Measurements from ENCODE around the gene CLIP4. TPM values are rescaled to one million over a fixed set of nuclear protein-coding genes. Genes with fewer than 3 reads are reported as not detected.

Gene CLIP4
- total RNA-seq, 2 experiments from 2014 or later = 25.1 to 26.6 TPM

DNA sequence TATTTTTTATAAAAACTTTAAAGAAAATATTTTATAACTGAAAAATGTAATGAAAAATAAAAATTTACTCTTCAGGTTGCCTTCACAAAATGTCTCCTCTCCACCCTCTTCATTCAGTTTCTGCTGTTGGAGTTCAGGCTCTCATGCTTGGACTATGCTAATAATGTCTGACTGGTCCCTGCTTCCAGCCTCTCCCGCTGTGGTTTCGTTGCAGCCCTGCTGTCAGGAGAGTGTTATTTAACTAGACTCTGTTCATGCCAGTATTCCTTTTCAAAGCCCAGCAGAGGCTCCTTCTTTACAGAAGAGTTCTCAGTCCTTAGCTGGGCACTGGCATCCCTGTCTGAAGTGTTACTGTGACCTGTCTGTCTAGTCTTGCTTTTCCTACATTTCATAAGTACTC lies 40.4 kb downstream of the CLIP4 start:
- no peak for DNase-seq
- Mint-ChIP-seq H3K27me3 (ENCODE audit: low read depth) (no peaks in the 10 kb centered on the region), H3K9me3 (no peaks in the 10 kb centered on the region), H3K4me1 (ENCODE audit: low read depth) (no peaks in the 10 kb centered on the region), H3K4me3 (no peak overlapping the region), H3K27ac (no peak overlapping the region), H3K36me3 (ENCODE audit: low read depth) (peaks cover 25% of the 10 kb centered on the region)
- intact Hi-C loops (cut with micrococcal nuclease) = no loop called here
- CTCF ChIA-PET = no interaction called here

- intact Hi-C loops (cut with micrococcal nuclease) = no loop called here
- CTCF ChIA-PET = no interaction called here
- Mint-ChIP-seq H3K9me3 (no peaks in the 10 kb centered on the region), H3K4me3 (no peak overlapping the region), H3K36me3 (ENCODE audit: low read depth) (peaks cover 25% of the 10 kb centered on the region), H3K27ac (no peak overlapping the region), H3K4me1 (ENCODE audit: low read depth) (no peaks in the 10 kb centered on the region), H3K27me3 (ENCODE audit: low read depth) (no peaks in the 10 kb centered on the region)
- DNase-seq = no peak
These were observed 41.9 kb downstream of the CLIP4 start for GRCh38 chr2:29157131-29157530.

DNA sequence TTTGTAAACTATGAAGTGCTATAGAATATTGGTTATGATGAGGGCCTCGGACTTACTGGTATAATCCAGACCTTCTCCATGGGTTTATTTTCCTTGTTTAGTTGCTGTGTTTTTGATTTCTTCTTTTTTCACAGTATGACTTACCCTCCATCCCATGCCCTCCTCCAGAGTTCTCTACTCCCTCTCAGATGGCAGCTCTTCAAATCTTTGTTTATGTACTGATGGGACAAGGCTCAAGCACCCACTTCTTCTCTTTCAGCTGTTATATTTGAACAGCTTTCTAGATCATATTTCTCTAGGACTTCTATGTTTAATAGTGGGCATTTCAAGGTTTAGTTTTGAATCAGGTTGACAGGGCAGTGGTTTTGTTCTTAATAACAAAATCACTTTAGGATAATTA lies 43.9 kb downstream of the CLIP4 start:
- CTCF ChIA-PET = interaction anchor here (0.7 kb wide), 1 partner anchor 340 kb away, joined by 6 read pairs; no protein-coding TSS in a partner anchor
- Mint-ChIP-seq H3K9me3 (no peaks in the 10 kb centered on the region), H3K36me3 (ENCODE audit: low read depth) (peaks cover 19% of the 10 kb centered on the region), H3K4me1 (ENCODE audit: low read depth) (no peaks in the 10 kb centered on the region), H3K4me3 (no peak overlapping the region), H3K27ac (no peak overlapping the region), H3K27me3 (ENCODE audit: low read depth) (no peaks in the 10 kb centered on the region)
- DNase-seq = no peak
- intact Hi-C loops (cut with micrococcal nuclease) = no loop called here

- Mint-ChIP-seq H3K27me3 (ENCODE audit: low read depth) (no peaks in the 10 kb centered on the region), H3K9me3 (no peaks in the 10 kb centered on the region), H3K27ac (no peak overlapping the region), H3K4me1 (ENCODE audit: low read depth) (no peaks in the 10 kb centered on the region), H3K4me3 (no peak overlapping the region), H3K36me3 (ENCODE audit: low read depth) (peaks cover 17% of the 10 kb centered on the region)
- DNase-seq = no peak
- CTCF ChIA-PET = no interaction called here
- intact Hi-C loops (cut with micrococcal nuclease) = no loop called here
These were observed 45.0 kb downstream of the CLIP4 start for GRCh38 chr2:29160184-29160583.

- Mint-ChIP-seq H3K4me1 (ENCODE audit: low read depth) (no peaks in the 10 kb centered on the region), H3K36me3 (ENCODE audit: low read depth) (peaks cover 15% of the 10 kb centered on the region), H3K9me3 (no peaks in the 10 kb centered on the region), H3K4me3 (no peak overlapping the region), H3K27ac (no peak overlapping the region), H3K27me3 (ENCODE audit: low read depth) (no peaks in the 10 kb centered on the region)
- no peak for DNase-seq
- intact Hi-C loops (cut with micrococcal nuclease) = no loop called here
- CTCF ChIA-PET = no interaction called here
These were observed 47.2 kb downstream of the CLIP4 start for GRCh38 chr2:29162204-29162928.

DNA sequence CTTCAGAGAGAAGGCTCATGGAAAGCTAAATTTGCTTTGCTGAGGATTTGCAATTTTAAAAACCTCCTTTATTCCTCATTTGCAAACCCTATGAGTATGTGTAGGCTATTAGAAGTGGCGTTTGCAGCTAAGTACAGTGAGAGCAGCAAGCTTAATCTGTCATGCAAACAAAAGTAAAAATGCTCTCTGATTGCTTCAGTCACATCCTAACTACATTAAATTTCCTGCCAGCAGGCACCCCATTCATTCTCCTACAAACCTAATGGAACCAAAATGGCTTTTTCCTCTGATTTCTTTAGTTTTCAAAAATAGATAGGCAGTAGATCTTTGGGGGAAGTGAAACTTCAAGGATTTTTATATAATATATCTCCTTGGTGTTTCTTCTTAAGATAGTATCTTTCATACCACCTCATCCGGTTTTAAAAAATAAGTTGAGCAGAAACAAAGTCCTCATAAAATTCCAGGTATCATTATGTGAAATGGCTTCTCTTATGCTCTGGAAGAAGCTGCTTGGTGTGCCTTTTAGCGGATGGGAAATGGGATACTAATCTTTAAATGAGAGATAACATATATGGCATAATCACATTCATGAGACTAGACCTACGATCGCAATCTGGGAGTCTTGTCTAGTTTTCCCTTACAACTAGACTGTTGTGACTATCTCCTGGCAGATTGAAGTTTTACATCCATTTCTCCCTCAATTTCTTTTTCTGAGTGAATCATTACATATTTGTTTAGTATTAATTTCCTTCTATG lies 49.1 kb downstream of the CLIP4 start:
- CTCF ChIA-PET = no interaction called here
- Mint-ChIP-seq H3K4me3 (no peak overlapping the region), H3K4me1 (ENCODE audit: low read depth) (no peaks in the 10 kb centered on the region), H3K9me3 (no peaks in the 10 kb centered on the region), H3K27ac (no peak overlapping the region), H3K27me3 (ENCODE audit: low read depth) (no peaks in the 10 kb centered on the region), H3K36me3 (ENCODE audit: low read depth) (peaks cover 12% of the 10 kb centered on the region)
- no peak for DNase-seq
- intact Hi-C loops (cut with micrococcal nuclease) = no loop called here

DNA sequence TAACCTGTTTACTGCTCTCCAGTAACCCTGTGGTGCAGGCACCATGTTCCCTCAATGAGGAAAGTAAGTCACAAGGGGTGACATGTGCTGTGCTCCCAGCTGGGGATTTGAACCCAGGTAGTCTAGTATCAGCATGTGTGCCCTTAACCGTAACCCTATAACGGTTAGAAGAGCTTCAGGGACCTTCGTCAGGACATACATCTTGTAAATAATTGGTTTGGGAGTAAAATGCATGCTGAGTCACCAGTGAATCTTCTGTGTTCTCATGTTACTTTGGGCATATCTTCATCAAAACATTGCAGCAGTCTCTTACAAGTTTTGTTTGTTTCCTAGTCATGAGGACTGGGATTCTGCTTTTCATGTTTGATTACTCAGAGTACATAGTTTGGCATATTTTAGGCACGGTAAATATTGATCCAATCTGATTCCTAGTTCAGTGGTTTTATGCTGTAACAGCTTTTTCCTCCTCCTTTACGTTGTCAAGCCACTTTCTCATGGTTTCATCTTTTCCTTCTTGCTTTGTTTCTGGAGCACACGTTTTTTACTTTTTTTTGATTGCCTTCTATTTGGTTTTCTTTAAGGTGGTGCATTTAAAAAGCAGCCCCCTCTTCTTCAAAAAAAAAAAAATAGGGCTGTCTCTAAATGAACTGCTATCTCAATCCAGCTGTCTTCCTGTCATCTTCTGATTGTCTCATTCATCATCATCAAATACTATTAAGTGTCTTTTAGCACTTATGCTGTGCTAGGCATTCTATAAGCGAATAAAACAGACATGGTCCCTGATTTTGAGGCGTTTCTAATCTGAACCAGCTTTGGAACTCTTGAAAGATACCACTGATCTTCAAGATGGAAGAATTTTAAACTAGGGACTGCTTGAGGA lies 50.4 kb downstream of the CLIP4 start:
- Mint-ChIP-seq H3K9me3 (no peaks in the 10 kb centered on the region), H3K4me3 (no peak overlapping the region), H3K4me1 (ENCODE audit: low read depth) (no peaks in the 10 kb centered on the region), H3K27ac (no peak overlapping the region), H3K27me3 (ENCODE audit: low read depth) (no peaks in the 10 kb centered on the region), H3K36me3 (ENCODE audit: low read depth) (peaks cover 8% of the 10 kb centered on the region)
- CTCF ChIA-PET = no interaction called here
- DNase-seq = no peak
- intact Hi-C loops (cut with micrococcal nuclease) = no loop called here

GRCh38 chr2:29166242-29167039 lies 51.2 kb downstream of the CLIP4 start:
- CTCF ChIA-PET = no interaction called here
- Mint-ChIP-seq H3K4me1 (ENCODE audit: low read depth) (no peaks in the 10 kb centered on the region), H3K27me3 (ENCODE audit: low read depth) (no peaks in the 10 kb centered on the region), H3K9me3 (no peaks in the 10 kb centered on the region), H3K4me3 (no peak overlapping the region), H3K27ac (no peak overlapping the region), H3K36me3 (ENCODE audit: low read depth) (peaks cover 6% of the 10 kb centered on the region)
- intact Hi-C loops (cut with micrococcal nuclease) = no loop called here
- no peak for DNase-seq

DNA sequence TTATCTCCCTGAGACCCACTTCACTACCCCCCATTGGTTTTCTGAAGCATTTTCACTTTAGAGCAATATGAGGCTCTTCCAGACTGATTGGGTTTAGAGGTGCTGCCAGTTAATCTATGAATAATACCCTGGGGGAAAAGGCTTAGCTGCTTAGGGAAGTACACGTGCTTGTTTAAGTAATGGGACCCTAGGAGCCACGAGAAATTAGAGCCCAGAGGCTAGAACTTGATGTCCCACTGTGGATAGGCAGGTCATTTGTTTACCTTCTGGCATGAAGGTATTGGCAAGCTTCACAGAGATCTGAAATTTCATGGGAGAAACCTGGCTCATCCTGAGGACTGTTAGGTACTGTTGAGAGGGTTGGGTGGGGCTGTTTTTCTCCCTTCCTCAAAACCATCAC lies 59.7 kb downstream of the CLIP4 start:
- Mint-ChIP-seq H3K4me1 (ENCODE audit: low read depth) (peaks cover 5% of the 10 kb centered on the region), H3K27ac (no peak overlapping the region), H3K36me3 (ENCODE audit: low read depth) (peaks cover 15% of the 10 kb centered on the region), H3K27me3 (ENCODE audit: low read depth) (no peaks in the 10 kb centered on the region), H3K4me3 (no peak overlapping the region), H3K9me3 (no peaks in the 10 kb centered on the region)
- no peak for DNase-seq
- CTCF ChIA-PET = interaction anchor here (0.5 kb wide), 1 partner anchor 184 kb away, joined by 3 read pairs; no protein-coding TSS in a partner anchor
- intact Hi-C loops (cut with micrococcal nuclease) = no loop called here

GRCh38 chr2:29175338-29175737 lies 60.1 kb downstream of the CLIP4 start:
- CTCF ChIA-PET = no interaction called here
- Mint-ChIP-seq H3K27me3 (ENCODE audit: low read depth) (no peaks in the 10 kb centered on the region), H3K36me3 (ENCODE audit: low read depth) (peaks cover 16% of the 10 kb centered on the region), H3K9me3 (no peaks in the 10 kb centered on the region), H3K4me3 (no peak overlapping the region), H3K4me1 (ENCODE audit: low read depth) (peaks cover 9% of the 10 kb centered on the region), H3K27ac (no peak overlapping the region)
- intact Hi-C loops (cut with micrococcal nuclease) = no loop called here
- DNase-seq = no peak

- H3K27ac Mint-ChIP-seq = no peak overlapping the region
- no peak for DNase-seq
- CTCF ChIA-PET = interaction anchor here (0.6 kb wide), 2 partner anchors 14 to 613 kb away, joined by 3 read pairs; no protein-coding TSS in a partner anchor
- H3K27me3 Mint-ChIP-seq (ENCODE audit: low read depth) = no peaks in the 10 kb centered on the region
- peaks cover 9% of the 10 kb centered on the region for H3K4me1 Mint-ChIP-seq (ENCODE audit: low read depth)
- no peaks in the 10 kb centered on the region for H3K9me3 Mint-ChIP-seq
- peaks cover 15% of the 10 kb centered on the region for H3K36me3 Mint-ChIP-seq (ENCODE audit: low read depth)
- intact Hi-C loops (cut with micrococcal nuclease) = no loop called here
- no peak overlapping the region for H3K4me3 Mint-ChIP-seq
These were observed 67.1 kb downstream of the CLIP4 start for GRCh38 chr2:29182334-29182733.

DNA sequence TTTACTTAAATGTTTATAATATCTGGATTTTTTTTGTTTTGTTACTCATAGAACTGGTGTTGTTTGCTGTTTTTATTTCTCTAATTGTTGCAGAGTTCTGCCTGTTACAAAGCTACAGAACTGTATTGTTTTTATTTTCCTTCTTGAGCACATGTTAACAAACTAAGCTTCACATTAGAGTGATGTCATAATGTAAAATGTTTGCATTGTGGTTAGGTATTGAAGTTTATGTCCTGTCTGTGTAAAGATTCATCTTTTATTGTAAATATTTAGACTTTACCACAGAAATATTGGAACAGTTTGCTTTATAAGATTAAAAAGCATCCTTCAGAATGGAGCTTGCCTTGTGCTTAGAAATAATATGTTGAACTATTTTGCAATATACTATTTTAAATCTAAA lies 67.7 kb downstream of the CLIP4 start:
- Mint-ChIP-seq H3K36me3 (ENCODE audit: low read depth) (peaks cover 20% of the 10 kb centered on the region), H3K4me1 (ENCODE audit: low read depth) (peaks cover 13% of the 10 kb centered on the region), H3K27me3 (ENCODE audit: low read depth) (no peaks in the 10 kb centered on the region), H3K4me3 (no peak overlapping the region), H3K9me3 (peaks cover 4% of the 10 kb centered on the region), H3K27ac (no peak overlapping the region)
- CTCF ChIA-PET = interaction anchor here (0.6 kb wide), 1 partner anchor 15 kb away, joined by 3 read pairs; no protein-coding TSS in a partner anchor
- no peak for DNase-seq
- intact Hi-C loops (cut with micrococcal nuclease) = no loop called here
